Fibroblast of lung (primary cell): ENCODE data around the gene FAM135A.

Source experiments
- CTCF ChIP-seq, 2 donors: IDR thresholded peaks in 1 of 2; conservative IDR thresholded peaks in 1 of 2; 1 replicate in 1 of 2; 2 replicates in 1 of 2; pipeline ENCODE4 v1.5.1; 2011 to 2012; ENCODE audit warnings: low read length in 2 of 2, control low read depth in 1 of 2, inconsistent platforms in 1 of 2, low read depth in 1 of 2, mild to moderate bottlenecking in 1 of 2
- EZH2 ChIP-seq: IDR thresholded peaks from 2 replicates; pipeline ENCODE4 v1.5.1; 2012; ENCODE audit warnings: low read length, control low read depth, mild to moderate bottlenecking; ENCODE audit errors: missing control alignments

GRCh38 chr6:70424291-70424690 is 11.0 kb downstream of the FAM135A start:
- no peak for TF ChIP-seq CTCF (conservative IDR thresholded peaks at IDR 0.05 in 1 of 2, IDR thresholded peaks at IDR 0.05 in 1 of 2; ENCODE audit: low read depth in 1 of 2, low read length in 2 of 2)
- no peak for TF ChIP-seq EZH2
